ENCODE results near the gene GPC1. TPM values are rescaled to one million over a fixed set of nuclear protein-coding genes. Genes with fewer than 3 reads are reported as not detected.

The GPC1 gene
- total RNA-seq, 1 donor from 2014 or later, result 123 TPM

- H3K9me3 ChIP-seq, result no peaks in the 10 kb centered on the region
- DNase-seq (ENCODE audit: low spot score in 2 of 2), result peak in 1 of 2 donors; percentile 54
These were observed 38.6 kb upstream of the GPC1 start for GRCh38 chr2:240396623-240397541.

GRCh38 chr2:240397542-240397916 is 37.9 kb upstream of the GPC1 start:
- peak in 1 of 2 donors; percentile 25 for DNase-seq (ENCODE audit: low spot score in 2 of 2)
- no peak overlapping the region for H3K4me3 ChIP-seq
- TF ChIP-seq CTCF (IDR thresholded peaks at IDR 0.05), result no peak
- no peaks in the 10 kb centered on the region for H3K36me3 ChIP-seq
- no peaks in the 10 kb centered on the region for H3K27me3 ChIP-seq
- no peaks in the 10 kb centered on the region for H3K9me3 ChIP-seq
- no peaks in the 10 kb centered on the region for H3K4me1 ChIP-seq
- intact Hi-C loops (cut with DNase I), result no loop called here
- no peak overlapping the region for H3K27ac ChIP-seq

More at GRCh38 chr2:240396623-240397541, 38.6 kb upstream of the GPC1 start:
- Histone ChIP-seq H3K36me3 (no peaks in the 10 kb centered on the region), H3K27me3 (no peaks in the 10 kb centered on the region), H3K4me1 (no peaks in the 10 kb centered on the region), H3K4me3 (no peak overlapping the region), H3K27ac (no peak overlapping the region)
- TF ChIP-seq CTCF (IDR thresholded peaks at IDR 0.05), result no peak
- intact Hi-C loops (cut with DNase I), result no loop called here

GRCh38 chr2:240397924-240398645 is 37.4 kb upstream of the GPC1 start:
- intact Hi-C loops (cut with DNase I), result no loop called here
- peak in 1 of 2 donors; percentile 48 for DNase-seq (ENCODE audit: low spot score in 2 of 2)
- TF ChIP-seq CTCF (IDR thresholded peaks at IDR 0.05), result no peak
- no peaks in the 10 kb centered on the region for H3K9me3 ChIP-seq
- no peaks in the 10 kb centered on the region for H3K27me3 ChIP-seq
- H3K4me3 ChIP-seq, result no peak overlapping the region
- no peaks in the 10 kb centered on the region for H3K36me3 ChIP-seq
- no peak overlapping the region for H3K27ac ChIP-seq
- no peaks in the 10 kb centered on the region for H3K4me1 ChIP-seq

GRCh38 chr2:240398661-240399267 is 36.7 kb upstream of the GPC1 start:
- intact Hi-C loops (cut with DNase I), result no loop called here
- TF ChIP-seq CTCF (IDR thresholded peaks at IDR 0.05), result no peak
- no peaks in the 10 kb centered on the region for H3K9me3 ChIP-seq
- no peak overlapping the region for H3K4me3 ChIP-seq
- H3K4me1 ChIP-seq, result no peaks in the 10 kb centered on the region
- no peaks in the 10 kb centered on the region for H3K36me3 ChIP-seq
- H3K27ac ChIP-seq, result no peak overlapping the region
- DNase-seq (ENCODE audit: low spot score in 2 of 2), result peak in 1 of 2 donors; percentile 40
- no peaks in the 10 kb centered on the region for H3K27me3 ChIP-seq

GRCh38 chr2:240399419-240400324 is 35.8 kb upstream of the GPC1 start:
- Histone ChIP-seq H3K27me3 (no peaks in the 10 kb centered on the region), H3K9me3 (no peaks in the 10 kb centered on the region), H3K4me1 (no peaks in the 10 kb centered on the region), H3K4me3 (no peak overlapping the region), H3K36me3 (no peaks in the 10 kb centered on the region), H3K27ac (no peak overlapping the region)
- intact Hi-C loops (cut with DNase I), result no loop called here
- peak in 1 of 2 donors; percentile 48 for DNase-seq (ENCODE audit: low spot score in 2 of 2)
- TF ChIP-seq CTCF (IDR thresholded peaks at IDR 0.05), result no peak
